A549 (cell line): ENCODE results near the gene IFI6. TPM values are rescaled to one million over a fixed set of nuclear protein-coding genes. Genes with fewer than 3 reads are reported as not detected.
A peak's percentile ranks its signal among the peaks of the same experiment; 100 is the strongest.

Experiments used
- ATAC-seq, 2 experiments: fragments of 200-7000 bp in 1 of 2; fragments of >200 bp in 1 of 2; cut with Nextera tagmentation in 1 of 2; cut with Tn5 transposase in 1 of 2; 3 replicates each; pipeline versions ENCODE4 v1.8.0 to v1.9.1; 2018 to 2020; ENCODE audit warnings: mild to moderate bottlenecking in 1 of 2, moderate library complexity in 1 of 2
- CTCF ChIA-PET: fragments of 300-600 bp; sonication (Branson Sonifier 250); formaldehyde crosslinking; extraction: SDS; loops from one replicate; lab custom pipeline; 2021; ENCODE audit warnings: antibody characterized with exemption, inconsistent platforms; lab: Yijun Ruan, JAX
- POLR2A ChIA-PET: fragments of 350-600 bp; formaldehyde crosslinking; extraction: SDS; loops from one replicate; lab custom pipeline; 2021; ENCODE audit warnings: antibody characterized with exemption, inconsistent platforms; lab: Yijun Ruan, JAX
- DNase-seq, 2 experiments: peaks; one replicate each; pipeline versions ENCODE4 v3.0.0 to v3.0.0-alpha.2; 2011 to 2016; ENCODE audit warnings: low read depth in 1 of 2, low spot score in 1 of 2
- FAIRE-seq: peaks from 2 replicates; lab custom pipeline; 2011; peaks lifted over from hg19 to GRCh38; lab: Jason Lieb, UNC
- H3K27ac ChIP-seq, 2 experiments: fragments of >200 bp; sonication (Bioruptor Twin); formaldehyde crosslinking; 3 replicates each; pipeline ENCODE4 v1.5.1; 2016 to 2017
- H3K4me1 ChIP-seq: fragments of >200 bp; sonication (Bioruptor Twin); formaldehyde crosslinking; 3 replicates; pipeline ENCODE4 v1.6.1; 2016
- H3K4me2 ChIP-seq: fragments of >200 bp; sonication (Bioruptor Twin); formaldehyde crosslinking; 3 replicates; pipeline ENCODE4 v1.6.1; 2016
- H3K4me3 ChIP-seq: fragments of >200 bp; sonication (Bioruptor Twin); formaldehyde crosslinking; 3 replicates; pipeline ENCODE4 v1.5.1; 2016
- H3K9me3 ChIP-seq: fragments of >200 bp; sonication (Bioruptor Twin); formaldehyde crosslinking; 3 replicates; pipeline ENCODE4 v1.6.1; 2016
- EHF ChIP-seq: fragments of 250-450 bp; sonication (Bioruptor Pico); IDR thresholded peaks from 2 replicates; pipeline ENCODE4 v1.5.0; 2020; ENCODE audit warnings: mild to moderate bottlenecking
- EP300 ChIP-seq, 2 experiments: fragments of >200 bp; sonication (Bioruptor Twin); formaldehyde crosslinking; IDR thresholded peaks; 2 replicates in 1 of 2; 3 replicates in 1 of 2; pipeline ENCODE4 v1.6.1; 2016 to 2017
- ESRRA ChIP-seq: fragments of 150-350 bp; IDR thresholded peaks from 2 replicates; pipeline ENCODE4 v1.6.1; 2014; ENCODE audit warnings: mild to moderate bottlenecking, low read length, borderline replicate concordance
- HDAC2 ChIP-seq: fragments of 200-600 bp; sonication (generic); IDR thresholded peaks from 2 replicates; pipeline ENCODE4 v1.6.1; 2016
- HES2 ChIP-seq: fragments of >200 bp; sonication (Bioruptor Twin); formaldehyde crosslinking; IDR thresholded peaks from 2 replicates; pipeline ENCODE4 v1.6.1; 2016
- KDM1A ChIP-seq: fragments of 200-600 bp; sonication (generic); IDR thresholded peaks from 2 replicates; pipeline ENCODE4 v1.6.1; 2016; ENCODE audit warnings: low read depth, mild to moderate bottlenecking
- KDM5A ChIP-seq: fragments of 200-600 bp; sonication (generic); IDR thresholded peaks from 2 replicates; pipeline ENCODE4 v1.6.1; 2016; ENCODE audit warnings: antibody characterized with exemption, mild to moderate bottlenecking
- MAFK ChIP-seq: fragments of 450-650 bp; IDR thresholded peaks from 2 replicates; pipeline ENCODE4 v1.6.1; 2014; ENCODE audit not compliant: partially characterized antibody
- NFE2L2 ChIP-seq: fragments of 150-350 bp; conservative IDR thresholded peaks from 2 replicates; pipeline ENCODE4 v1.6.1; 2014; ENCODE audit warnings: low read length
- NPAS2 ChIP-seq: fragments of 250-450 bp; sonication (Bioruptor Pico); IDR thresholded peaks from 2 replicates; pipeline ENCODE4 v1.8.0; 2022; ENCODE audit warnings: mild to moderate bottlenecking, moderate library complexity, borderline replicate concordance
- NR3C1 ChIP-seq: fragments of >200 bp; sonication (Bioruptor Twin); formaldehyde crosslinking; IDR thresholded peaks from 3 replicates; pipeline ENCODE4 v1.6.1; 2017
- PBX3 ChIP-seq: IDR thresholded peaks from 2 replicates; pipeline ENCODE4 v1.6.1; 2012
- PHF8 ChIP-seq: fragments of 200-600 bp; sonication (generic); IDR thresholded peaks from 2 replicates; pipeline ENCODE4 v1.6.1; 2016; ENCODE audit warnings: low read depth, mild to moderate bottlenecking, antibody characterized with exemption, moderate library complexity, borderline replicate concordance
- POLR2A ChIP-seq: IDR thresholded peaks from 2 replicates; pipeline ENCODE4 v1.6.1; 2012; ENCODE audit warnings: mild to moderate bottlenecking, low read length
- RAD21 ChIP-seq, 2 experiments: fragments of >200 bp in 1 of 2; sonication (Bioruptor Twin) in 1 of 2; formaldehyde crosslinking in 1 of 2; IDR thresholded peaks in 1 of 2; conservative IDR thresholded peaks in 1 of 2; 2 replicates in 1 of 2; 3 replicates in 1 of 2; pipeline ENCODE4 v1.6.1; 2012 to 2018; ENCODE audit warnings: inconsistent platforms in 1 of 2
- SREBF2 ChIP-seq: fragments of 450-650 bp; IDR thresholded peaks from 2 replicates; pipeline ENCODE4 v1.6.1; 2014; ENCODE audit warnings: mild to moderate bottlenecking, moderate library complexity
- ZC3H11A ChIP-seq: fragments of 450-650 bp; IDR thresholded peaks from 2 replicates; pipeline ENCODE4 v1.6.1; 2014; ENCODE audit warnings: antibody characterized with exemption, mild to moderate bottlenecking
- WGBS: methylation state at CpG from one replicate; pipeline ENCODE4 v1.1.6; 2017; ENCODE audit errors: missing lambda C conversion rate; 5-methylcytosine and 5-hydroxymethylcytosine counted together
- polyA minus RNA-seq: library from RNA; depleted of rRNA, polyadenylated mRNA; stranded (reverse); fragments of >200 nt; gene quantifications from 2 replicates; pipeline ENCODE4 v1.2.3, GENCODE V29; 2011; rRNA and poly(A)+ RNA removed
- polyA plus RNA-seq, 4 experiments: library from polyadenylated mRNA; depleted of rRNA in 3 of 4; stranded (reverse); fragments of >200 nt; fragmentation: RNase III in 1 of 4; extraction: RNeasy Plus Mini Kit Qiagen cat#74134 plus additional on column Dnase treatment in 1 of 4; gene quantifications; 2 replicates in 3 of 4; 3 replicates in 1 of 4; pipeline ENCODE4 v1.2.3, GENCODE V29; 2011 to 2017
- TF ChIP-seq, protein P1 (sequence below): IDR thresholded peaks from 2 replicates; pipeline ENCODE4 v1.6.1; 2012
- TF ChIP-seq, protein P2 (sequence below): fragments of 450-650 bp; IDR thresholded peaks from 2 replicates; pipeline ENCODE4 v1.6.1; 2014; ENCODE audit warnings: antibody characterized with exemption
- TF ChIP-seq, protein P3 (sequence below): IDR thresholded peaks from 2 replicates; pipeline ENCODE4 v1.6.1; 2012; ENCODE audit warnings: low read depth, borderline replicate concordance

IFI6 gene, protein sequence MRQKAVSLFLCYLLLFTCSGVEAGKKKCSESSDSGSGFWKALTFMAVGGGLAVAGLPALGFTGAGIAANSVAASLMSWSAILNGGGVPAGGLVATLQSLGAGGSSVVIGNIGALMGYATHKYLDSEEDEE
- polyA plus RNA-seq (2011; rRNA removed) (5.3 and 6.3 TPM in 2 replicates), polyA plus RNA-seq (2017; fragmentation: RNase III; extraction: RNeasy Plus Mini Kit Qiagen cat#74134 plus additional on column Dnase treatment) (8.2 to 12.3 TPM (median 8.8 TPM) in 3 replicates), polyA minus RNA-seq (4.8 and 5.5 TPM in 2 replicates)
- 6.7 and 8.0 TPM in 2 replicates for polyA plus RNA-seq (2012; cell fraction: cytosol; rRNA removed)
- 5.1 and 6.5 TPM in 2 replicates for polyA plus RNA-seq (2012; cell fraction: nucleus; rRNA removed)

GRCh38 chr1:27671964-27672749 lies at the start of gene IFI6:
Gene IFI6, minus strand, starts transcription at chr1:27672192. Its CDS starts 2,878 bp downstream, at chr1:27669314.
- 1% methylated on average over 10 of the region's 10 CpGs for WGBS
- ChIA-PET POLR2A (interaction anchor here (1.2 to 1.4 kb wide), 2 partner anchors 53 to 159 kb away, joined by 5 to 6 read pairs; partner anchors contain the start of genes FAM76A and PPP1R8), CTCF (interaction anchor here (0.5 to 1.4 kb wide), 5 partner anchors 8 to 159 kb away, joined by 3 to 4 read pairs (median 3); partner anchors contain the start of genes FAM76A and PPP1R8)
- Histone ChIP-seq H3K27ac (peak within 1 kb of the TSS; percentile 13 to 79; a peak in 5 of 6 replicates), H3K9me3 (no peaks in the 10 kb centered on the region), H3K4me2 (peak within 1 kb of the TSS; percentile 70)
- no peak for FAIRE-seq
- TF ChIP-seq ESRRA (no peak), KDM5A (no peak), ZC3H11A (no peak), HDAC2 (no peak), EHF (CRISPR knock-in tag) (no peak), NR3C1 (no peak), HES2 (no peak), EP300 (IDR thresholded peaks at IDR 0.05) (no peak), NFE2L2 (no peak), PBX3 (0 out of 2 replicates have a peak, but pooled peaks have one; percentile 11), RAD21 (conservative IDR thresholded peaks at IDR 0.05 in 1 of 2, IDR thresholded peaks at IDR 0.05 in 1 of 2) (peak in 1 of 2 experiments; percentile 13; a peak in 1 of 5 replicates), POLR2A (peak; percentile 20), PHF8 (no peak)
- TF ChIP-seq, protein P1, sequence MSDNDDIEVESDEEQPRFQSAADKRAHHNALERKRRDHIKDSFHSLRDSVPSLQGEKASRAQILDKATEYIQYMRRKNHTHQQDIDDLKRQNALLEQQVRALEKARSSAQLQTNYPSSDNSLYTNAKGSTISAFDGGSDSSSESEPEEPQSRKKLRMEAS = peak; percentile 14; the same call in 1 of the 2 replicates
- TF ChIP-seq, protein P2, sequence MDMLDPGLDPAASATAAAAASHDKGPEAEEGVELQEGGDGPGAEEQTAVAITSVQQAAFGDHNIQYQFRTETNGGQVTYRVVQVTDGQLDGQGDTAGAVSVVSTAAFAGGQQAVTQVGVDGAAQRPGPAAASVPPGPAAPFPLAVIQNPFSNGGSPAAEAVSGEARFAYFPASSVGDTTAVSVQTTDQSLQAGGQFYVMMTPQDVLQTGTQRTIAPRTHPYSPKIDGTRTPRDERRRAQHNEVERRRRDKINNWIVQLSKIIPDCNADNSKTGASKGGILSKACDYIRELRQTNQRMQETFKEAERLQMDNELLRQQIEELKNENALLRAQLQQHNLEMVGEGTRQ = 0 out of 2 replicates have a peak, but pooled peaks have one; percentile 24
- TF ChIP-seq, protein P3, sequence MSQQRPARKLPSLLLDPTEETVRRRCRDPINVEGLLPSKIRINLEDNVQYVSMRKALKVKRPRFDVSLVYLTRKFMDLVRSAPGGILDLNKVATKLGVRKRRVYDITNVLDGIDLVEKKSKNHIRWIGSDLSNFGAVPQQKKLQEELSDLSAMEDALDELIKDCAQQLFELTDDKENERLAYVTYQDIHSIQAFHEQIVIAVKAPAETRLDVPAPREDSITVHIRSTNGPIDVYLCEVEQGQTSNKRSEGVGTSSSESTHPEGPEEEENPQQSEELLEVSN = no peak
- TF ChIP-seq, all 56 proteins: peak for 5
- Histone ChIP-seq H3K4me1 (peaks cover 22% of the 10 kb centered on the region; the same call in 1 of the 3 replicates), H3K4me3 (peak within 1 kb of the TSS; percentile 21)
- DNase-seq (peak; percentile 86 to 88), ATAC-seq (peak; percentile 94 to 98)

GRCh38 chr1:27719286-27720251 lies 47.6 kb upstream of the IFI6 start:
- Histone ChIP-seq H3K4me1 (no peaks in the 10 kb centered on the region), H3K4me3 (no peak overlapping the region), H3K9me3 (peaks cover 10% of the 10 kb centered on the region), H3K4me2 (no peak overlapping the region), H3K27ac (no peak overlapping the region)
- DNase-seq (no peak), ATAC-seq (peak; percentile 59 to 71; a peak in 3 of 6 replicates), FAIRE-seq (no peak)
- CTCF ChIA-PET = interaction anchor here (0.6 to 1.3 kb wide), 5 partner anchors 50 to 423 kb away, joined by 3 to 4 read pairs (median 3); no protein-coding TSS in a partner anchor
- POLR2A ChIA-PET = no interaction called here
- TF ChIP-seq EP300 (IDR thresholded peaks at IDR 0.05) = no peak
- TF ChIP-seq HDAC2 = no peak
- no peak for TF ChIP-seq KDM1A
- TF ChIP-seq NPAS2 (CRISPR knock-in tag) = no peak
- TF ChIP-seq, protein P3 = no peak
- no peak for TF ChIP-seq SREBF2
- no peak for TF ChIP-seq MAFK
- WGBS = 49% methylated on average over 5 of the region's 5 CpGs
